Measurements from ENCODE around the gene ZNF267.
"Not testable (repeated sequence)": the region's sequence is repeated elsewhere in the genome, so short reads cannot be mapped to it uniquely, and the experiment has no call there.

ZNF267 gene

GRCh38 chr16:31913668-31914067 is 40.1 kb downstream of the ZNF267 start:
- no peak for TF ChIP-seq ZFX (IDR thresholded peaks at IDR 0.05)
- no peak for TF ChIP-seq CTCF (conservative IDR thresholded peaks at IDR 0.05)
- H3K27ac ChIP-seq: no peak overlapping the region

GRCh38 chr16:31916056-31916488 is 42.5 kb downstream of the ZNF267 start:
- H3K27ac ChIP-seq: no peak overlapping the region
- no peak for TF ChIP-seq ZFX (IDR thresholded peaks at IDR 0.05)
- TF ChIP-seq CTCF (conservative IDR thresholded peaks at IDR 0.05): no peak

- TF ChIP-seq ZFX (IDR thresholded peaks at IDR 0.05) (no peak), CTCF (conservative IDR thresholded peaks at IDR 0.05) (no peak)
Observed at GRCh38 chr16:31920373-31920772, 46.8 kb downstream of the ZNF267 start.

GRCh38 chr16:31951806-31952205 is 78.2 kb downstream of the ZNF267 start:
- not testable (repeated sequence) for H3K27ac ChIP-seq

More at GRCh38 chr16:31920373-31920772, 46.8 kb downstream of the ZNF267 start:
- no peak overlapping the region for H3K27ac ChIP-seq

- not testable (repeated sequence) for H3K27ac ChIP-seq
Observed at GRCh38 chr16:31952206-31952605, 78.6 kb downstream of the ZNF267 start.

- not testable (repeated sequence) for H3K27ac ChIP-seq
- TF ChIP-seq CTCF (conservative IDR thresholded peaks at IDR 0.05): peak; percentile 41
Observed at GRCh38 chr16:31956221-31956620, 82.6 kb downstream of the ZNF267 start.

- not testable (repeated sequence) for H3K27ac ChIP-seq
Observed at GRCh38 chr16:31960186-31960910, 86.7 kb downstream of the ZNF267 start.

Data from C4-2B (cell line).